ENCODE data around the gene DIO3.

Gene DIO3

DNA sequence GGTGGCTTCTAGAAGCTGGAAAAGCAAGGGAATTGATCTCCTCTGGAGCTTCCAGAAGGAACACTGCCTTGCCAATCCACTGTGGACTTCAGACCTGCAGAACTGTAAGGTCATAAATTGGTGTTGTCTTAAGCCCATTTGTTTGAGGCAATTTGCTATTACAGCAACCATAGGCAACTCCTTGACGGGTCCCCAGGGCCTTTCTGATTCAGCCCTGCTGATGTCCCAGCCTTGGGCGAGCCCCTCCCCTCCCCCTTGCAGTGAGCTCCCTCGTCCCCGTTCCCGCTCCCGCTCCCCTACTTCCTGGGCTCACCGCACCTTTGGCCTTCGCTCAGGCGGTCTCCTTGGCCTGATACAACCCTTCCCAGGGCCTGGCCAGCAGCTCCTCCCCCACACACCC lies 18.9 kb upstream of the DIO3 start:
- H3K79me2 ChIP-seq (ENCODE audit: insufficient read depth, low read length): no peaks in the 10 kb centered on the region
- H2AFZ ChIP-seq (ENCODE audit: low read depth, low read length): no peak overlapping the region
- no peak for ATAC-seq (ENCODE audit: insufficient read depth, low read depth)
- no peak overlapping the region for H3K4me3 ChIP-seq (ENCODE audit: low read depth in 1 of 2, low read length in 2 of 2)
- DNase-seq: no peak
- H3K36me3 ChIP-seq (ENCODE audit: insufficient read depth, low read length): no peaks in the 10 kb centered on the region
- no peak overlapping the region for H3K4me2 ChIP-seq (ENCODE audit: insufficient read depth, low read length)
- no peak overlapping the region for H3K9ac ChIP-seq (ENCODE audit: low read depth, low read length)
- H3K9me3 ChIP-seq (ENCODE audit: insufficient read depth, low read length, severe bottlenecking): no peaks in the 10 kb centered on the region
- H4K20me1 ChIP-seq (ENCODE audit: insufficient read depth, low read length): no peaks in the 10 kb centered on the region
- TF ChIP-seq EZH2 (IDR thresholded peaks at IDR 0.05; ENCODE audit: borderline replicate concordance, low read depth, low read length, severe bottlenecking): no peak
- TF ChIP-seq, protein P1, sequence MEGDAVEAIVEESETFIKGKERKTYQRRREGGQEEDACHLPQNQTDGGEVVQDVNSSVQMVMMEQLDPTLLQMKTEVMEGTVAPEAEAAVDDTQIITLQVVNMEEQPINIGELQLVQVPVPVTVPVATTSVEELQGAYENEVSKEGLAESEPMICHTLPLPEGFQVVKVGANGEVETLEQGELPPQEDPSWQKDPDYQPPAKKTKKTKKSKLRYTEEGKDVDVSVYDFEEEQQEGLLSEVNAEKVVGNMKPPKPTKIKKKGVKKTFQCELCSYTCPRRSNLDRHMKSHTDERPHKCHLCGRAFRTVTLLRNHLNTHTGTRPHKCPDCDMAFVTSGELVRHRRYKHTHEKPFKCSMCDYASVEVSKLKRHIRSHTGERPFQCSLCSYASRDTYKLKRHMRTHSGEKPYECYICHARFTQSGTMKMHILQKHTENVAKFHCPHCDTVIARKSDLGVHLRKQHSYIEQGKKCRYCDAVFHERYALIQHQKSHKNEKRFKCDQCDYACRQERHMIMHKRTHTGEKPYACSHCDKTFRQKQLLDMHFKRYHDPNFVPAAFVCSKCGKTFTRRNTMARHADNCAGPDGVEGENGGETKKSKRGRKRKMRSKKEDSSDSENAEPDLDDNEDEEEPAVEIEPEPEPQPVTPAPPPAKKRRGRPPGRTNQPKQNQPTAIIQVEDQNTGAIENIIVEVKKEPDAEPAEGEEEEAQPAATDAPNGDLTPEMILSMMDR (IDR thresholded peaks at IDR 0.05; ENCODE audit: borderline replicate concordance, extremely low read depth, low read length, poor library complexity, severe bottlenecking): no peak
- H3K27me3 ChIP-seq (ENCODE audit: insufficient read depth, low read length, poor library complexity): peaks cover 17% of the 10 kb centered on the region
- no peak overlapping the region for H3K27ac ChIP-seq (ENCODE audit: low read length)
- H3K4me1 ChIP-seq (ENCODE audit: insufficient read depth, low read length): no peaks in the 10 kb centered on the region

DNA sequence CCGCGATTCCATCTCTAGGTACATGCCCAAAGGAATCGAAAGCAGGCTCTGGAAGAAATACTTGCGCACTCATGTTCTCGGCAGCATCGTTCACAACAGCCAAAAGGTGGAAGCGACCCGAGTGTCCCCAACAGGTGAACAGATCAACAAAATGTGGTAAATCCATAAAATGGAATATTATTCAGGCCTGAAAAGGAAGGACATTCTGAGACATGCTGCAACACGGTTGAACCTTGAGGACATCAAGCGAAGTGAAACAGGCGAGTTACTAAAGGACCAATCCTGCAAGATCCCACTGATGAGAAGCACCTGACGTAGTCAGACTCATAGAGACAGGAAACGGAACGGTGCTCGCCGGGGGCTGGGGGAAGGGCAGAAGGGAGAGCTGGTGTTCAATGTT lies 17.5 kb upstream of the DIO3 start:
- Histone ChIP-seq H2AFZ (ENCODE audit: low read depth, low read length) (no peak overlapping the region), H3K4me3 (ENCODE audit: low read depth in 1 of 2, low read length in 2 of 2) (no peak overlapping the region), H3K9ac (ENCODE audit: low read depth, low read length) (no peak overlapping the region), H3K4me2 (ENCODE audit: insufficient read depth, low read length) (no peak overlapping the region), H3K9me3 (ENCODE audit: insufficient read depth, low read length, severe bottlenecking) (no peaks in the 10 kb centered on the region), H3K27ac (ENCODE audit: low read length) (no peak overlapping the region), H3K36me3 (ENCODE audit: insufficient read depth, low read length) (no peaks in the 10 kb centered on the region), H3K79me2 (ENCODE audit: insufficient read depth, low read length) (no peaks in the 10 kb centered on the region), H3K4me1 (ENCODE audit: insufficient read depth, low read length) (no peaks in the 10 kb centered on the region), H3K27me3 (ENCODE audit: insufficient read depth, low read length, poor library complexity) (peaks cover 9% of the 10 kb centered on the region), H4K20me1 (ENCODE audit: insufficient read depth, low read length) (no peaks in the 10 kb centered on the region)
- TF ChIP-seq, protein P1 (IDR thresholded peaks at IDR 0.05; ENCODE audit: borderline replicate concordance, extremely low read depth, low read length, poor library complexity, severe bottlenecking): no peak
- no peak for TF ChIP-seq EZH2 (IDR thresholded peaks at IDR 0.05; ENCODE audit: borderline replicate concordance, low read depth, low read length, severe bottlenecking)
- no peak for ATAC-seq (ENCODE audit: insufficient read depth, low read depth)
- DNase-seq: no peak

DNA sequence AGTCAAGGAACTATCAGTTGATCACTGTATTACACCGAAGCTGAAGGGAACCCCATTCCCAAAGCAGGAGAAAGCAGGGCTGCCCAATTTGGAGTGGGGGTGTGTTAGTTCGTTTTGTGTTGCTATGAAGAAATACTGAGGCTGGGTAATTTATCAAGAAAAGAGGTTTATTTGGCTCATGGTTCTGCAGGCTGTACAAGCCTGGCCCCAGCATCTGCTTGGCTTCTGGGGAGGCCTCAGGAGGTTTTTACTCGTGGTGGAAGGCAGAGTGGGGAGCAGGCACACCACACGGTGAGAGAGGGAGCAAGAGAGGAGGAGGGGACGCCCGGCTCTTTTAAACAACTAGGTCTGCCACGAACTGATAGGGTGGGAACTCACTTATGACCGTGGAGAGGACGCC lies 16.7 kb upstream of the DIO3 start:
- Histone ChIP-seq H3K4me2 (ENCODE audit: insufficient read depth, low read length) (no peak overlapping the region), H3K27me3 (ENCODE audit: insufficient read depth, low read length, poor library complexity) (peaks cover 9% of the 10 kb centered on the region), H3K4me3 (ENCODE audit: low read depth in 1 of 2, low read length in 2 of 2) (no peak overlapping the region), H3K36me3 (ENCODE audit: insufficient read depth, low read length) (no peaks in the 10 kb centered on the region), H3K9me3 (ENCODE audit: insufficient read depth, low read length, severe bottlenecking) (no peaks in the 10 kb centered on the region), H4K20me1 (ENCODE audit: insufficient read depth, low read length) (no peaks in the 10 kb centered on the region), H2AFZ (ENCODE audit: low read depth, low read length) (no peak overlapping the region), H3K79me2 (ENCODE audit: insufficient read depth, low read length) (no peaks in the 10 kb centered on the region), H3K9ac (ENCODE audit: low read depth, low read length) (no peak overlapping the region), H3K4me1 (ENCODE audit: insufficient read depth, low read length) (no peaks in the 10 kb centered on the region), H3K27ac (ENCODE audit: low read length) (no peak overlapping the region)
- ATAC-seq (ENCODE audit: insufficient read depth, low read depth) (no peak), DNase-seq (no peak)
- no peak for TF ChIP-seq EZH2 (IDR thresholded peaks at IDR 0.05; ENCODE audit: borderline replicate concordance, low read depth, low read length, severe bottlenecking)
- TF ChIP-seq, protein P1 (IDR thresholded peaks at IDR 0.05; ENCODE audit: borderline replicate concordance, extremely low read depth, low read length, poor library complexity, severe bottlenecking): no peak

GRCh38 chr14:101546706-101547105 lies 14.6 kb upstream of the DIO3 start:
- H3K4me3 ChIP-seq (ENCODE audit: low read depth in 1 of 2, low read length in 2 of 2): no peak overlapping the region
- H3K79me2 ChIP-seq (ENCODE audit: insufficient read depth, low read length): no peaks in the 10 kb centered on the region
- no peak overlapping the region for H3K27ac ChIP-seq (ENCODE audit: low read length)
- TF ChIP-seq EZH2 (IDR thresholded peaks at IDR 0.05; ENCODE audit: borderline replicate concordance, low read depth, low read length, severe bottlenecking): no peak
- H3K9ac ChIP-seq (ENCODE audit: low read depth, low read length): no peak overlapping the region
- H3K4me2 ChIP-seq (ENCODE audit: insufficient read depth, low read length): no peak overlapping the region
- no peak for DNase-seq
- H2AFZ ChIP-seq (ENCODE audit: low read depth, low read length): no peak overlapping the region
- H4K20me1 ChIP-seq (ENCODE audit: insufficient read depth, low read length): no peaks in the 10 kb centered on the region
- peaks cover 5% of the 10 kb centered on the region for H3K27me3 ChIP-seq (ENCODE audit: insufficient read depth, low read length, poor library complexity)
- ATAC-seq (ENCODE audit: insufficient read depth, low read depth): no peak
- no peaks in the 10 kb centered on the region for H3K9me3 ChIP-seq (ENCODE audit: insufficient read depth, low read length, severe bottlenecking)
- no peaks in the 10 kb centered on the region for H3K4me1 ChIP-seq (ENCODE audit: insufficient read depth, low read length)
- no peaks in the 10 kb centered on the region for H3K36me3 ChIP-seq (ENCODE audit: insufficient read depth, low read length)

All from DND-41 (cell line).